ENCODE data around the gene MORN3.

- TF ChIP-seq CTCF (IDR thresholded peaks at IDR 0.05) (no peak), POLR2A (IDR thresholded peaks at IDR 0.05) (no peak), POLR2AphosphoS5 (IDR thresholded peaks at IDR 0.05) (no peak)
Observed at GRCh38 chr12:121608301-121608700, 61.2 kb downstream of the MORN3 start.
